ENCODE results near the gene SCAP. TPM values are rescaled to one million over a fixed set of nuclear protein-coding genes. Genes with fewer than 3 reads are reported as not detected.

The SCAP gene
- total and polyA plus RNA-seq, 2 of the 13 experiments (the other 11 are each of a cell fraction or from before 2014, with no cell fraction given) = 40.4 to 53.3 TPM

DNA sequence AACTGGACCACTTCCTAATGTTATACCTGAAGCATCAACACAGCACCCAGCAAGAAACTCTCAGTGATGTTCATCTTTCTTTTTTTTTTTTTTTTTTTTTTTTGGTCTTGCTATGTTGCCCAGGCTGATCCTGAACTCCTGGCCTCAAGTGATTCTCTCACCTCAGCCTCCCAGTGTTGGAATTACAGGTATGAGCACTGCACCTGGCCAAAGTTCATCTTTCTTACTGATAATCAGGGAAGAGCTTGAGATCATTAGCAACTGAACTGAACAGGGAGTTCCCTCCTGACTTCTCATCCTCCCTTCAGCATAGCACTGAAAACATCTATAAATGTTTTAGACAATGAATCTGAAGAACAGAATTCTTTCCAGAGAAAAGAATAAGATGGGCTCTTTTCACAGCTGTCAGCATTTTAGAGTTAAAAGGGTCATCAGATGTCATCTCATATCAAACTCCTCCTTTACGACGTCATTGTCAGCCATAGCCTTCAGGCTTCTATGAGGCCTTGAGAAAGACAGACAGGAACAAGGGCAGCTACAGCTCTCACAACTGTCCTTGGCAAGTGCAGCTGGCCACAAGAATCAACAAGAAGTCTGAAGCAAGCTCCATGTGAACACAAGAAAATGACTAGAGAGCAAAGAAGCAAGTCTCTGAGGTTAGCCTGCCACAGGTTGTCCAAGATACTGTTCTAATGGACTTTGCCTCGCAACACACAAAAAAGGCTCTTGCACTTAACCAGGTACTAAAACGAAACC is 33.8 kb downstream of the SCAP start (continued):
- TF ChIP-seq CREB1 (IDR thresholded peaks at IDR 0.05) (peak; percentile 45; the same call in 1 of the 2 replicates), CREB1 (CRISPR knock-in tag; IDR thresholded peaks at IDR 0.05) (no peak), HNF4G (IDR thresholded peaks at IDR 0.05; ENCODE audit: borderline replicate concordance, low read depth, low read length) (peak; percentile 47; the same call in 1 of the 2 replicates), HNF4G (CRISPR knock-in tag; IDR thresholded peaks at IDR 0.05; ENCODE audit: borderline replicate concordance, low read depth) (no peak), RARA (CRISPR knock-in tag; IDR thresholded peaks at IDR 0.05) (0 out of 2 replicates have a peak, but pooled peaks have one; percentile 10), TBX2 (CRISPR knock-in tag; IDR thresholded peaks at IDR 0.05; ENCODE audit: borderline replicate concordance) (0 out of 2 replicates have a peak, but pooled peaks have one; percentile 30), FOXP4 (CRISPR knock-in tag; IDR thresholded peaks at IDR 0.05) (0 out of 2 replicates have a peak, but pooled peaks have one; percentile 5), MAFK (conservative IDR thresholded peaks at IDR 0.05 in 1 of 2, IDR thresholded peaks at IDR 0.05 in 1 of 2; ENCODE audit: low read length in 2 of 2) (peak; percentile 84 to 90), ZNF570 (CRISPR knock-in tag; IDR thresholded peaks at IDR 0.05; ENCODE audit: borderline replicate concordance) (no peak), YY1 (IDR thresholded peaks at IDR 0.05; ENCODE audit: insufficient read depth, insufficient replicate concordance, low read depth, low read length) (no peak), NCOR1 (IDR thresholded peaks at IDR 0.05; ENCODE audit: borderline replicate concordance, low read length) (0 out of 2 replicates have a peak, but pooled peaks have one; percentile 35), ZFY (CRISPR knock-in tag; IDR thresholded peaks at IDR 0.05) (no peak), ZNF770 (CRISPR knock-in tag; IDR thresholded peaks at IDR 0.05) (peak; percentile 78), HNF4A (CRISPR knock-in tag; IDR thresholded peaks at IDR 0.05) (peak; percentile 74), HDAC2 (CRISPR knock-in tag; IDR thresholded peaks at IDR 0.05) (peak; percentile 22; the same call in 1 of the 2 replicates), HHEX (CRISPR knock-in tag; IDR thresholded peaks at IDR 0.05) (no peak), PRDM4 (CRISPR knock-in tag; IDR thresholded peaks at IDR 0.05; ENCODE audit: borderline replicate concordance) (no peak), MAFF (IDR thresholded peaks at IDR 0.05; ENCODE audit: low read depth, low read length) (peak; percentile 86)
- TF ChIP-seq, protein P1, sequence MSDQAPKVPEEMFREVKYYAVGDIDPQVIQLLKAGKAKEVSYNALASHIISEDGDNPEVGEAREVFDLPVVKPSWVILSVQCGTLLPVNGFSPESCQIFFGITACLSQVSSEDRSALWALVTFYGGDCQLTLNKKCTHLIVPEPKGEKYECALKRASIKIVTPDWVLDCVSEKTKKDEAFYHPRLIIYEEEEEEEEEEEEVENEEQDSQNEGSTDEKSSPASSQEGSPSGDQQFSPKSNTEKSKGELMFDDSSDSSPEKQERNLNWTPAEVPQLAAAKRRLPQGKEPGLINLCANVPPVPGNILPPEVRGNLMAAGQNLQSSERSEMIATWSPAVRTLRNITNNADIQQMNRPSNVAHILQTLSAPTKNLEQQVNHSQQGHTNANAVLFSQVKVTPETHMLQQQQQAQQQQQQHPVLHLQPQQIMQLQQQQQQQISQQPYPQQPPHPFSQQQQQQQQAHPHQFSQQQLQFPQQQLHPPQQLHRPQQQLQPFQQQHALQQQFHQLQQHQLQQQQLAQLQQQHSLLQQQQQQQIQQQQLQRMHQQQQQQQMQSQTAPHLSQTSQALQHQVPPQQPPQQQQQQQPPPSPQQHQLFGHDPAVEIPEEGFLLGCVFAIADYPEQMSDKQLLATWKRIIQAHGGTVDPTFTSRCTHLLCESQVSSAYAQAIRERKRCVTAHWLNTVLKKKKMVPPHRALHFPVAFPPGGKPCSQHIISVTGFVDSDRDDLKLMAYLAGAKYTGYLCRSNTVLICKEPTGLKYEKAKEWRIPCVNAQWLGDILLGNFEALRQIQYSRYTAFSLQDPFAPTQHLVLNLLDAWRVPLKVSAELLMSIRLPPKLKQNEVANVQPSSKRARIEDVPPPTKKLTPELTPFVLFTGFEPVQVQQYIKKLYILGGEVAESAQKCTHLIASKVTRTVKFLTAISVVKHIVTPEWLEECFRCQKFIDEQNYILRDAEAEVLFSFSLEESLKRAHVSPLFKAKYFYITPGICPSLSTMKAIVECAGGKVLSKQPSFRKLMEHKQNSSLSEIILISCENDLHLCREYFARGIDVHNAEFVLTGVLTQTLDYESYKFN (CRISPR knock-in tag; conservative IDR thresholded peaks at IDR 0.05) = peak; percentile 39

Measured in HepG2 (cell line).